Erythroblast (primary cell): ENCODE measurements around the gene CNPY4.

Experiments
- DNase-seq, 2 experiments: peaks; one replicate each; lab custom pipeline; 2025; lab: John Stamatoyannopoulos, UW
- GATA1 ChIP-seq: IDR thresholded peaks from 2 replicates; pipeline ENCODE4 v1.6.1; 2011; ENCODE audit warnings: low read depth, mild to moderate bottlenecking, control low read depth, low read length, moderate library complexity
- POLR2A ChIP-seq: IDR thresholded peaks from 2 replicates; pipeline ENCODE4 v1.6.1; 2011; ENCODE audit warnings: mild to moderate bottlenecking, low read length

The CNPY4 gene

DNA sequence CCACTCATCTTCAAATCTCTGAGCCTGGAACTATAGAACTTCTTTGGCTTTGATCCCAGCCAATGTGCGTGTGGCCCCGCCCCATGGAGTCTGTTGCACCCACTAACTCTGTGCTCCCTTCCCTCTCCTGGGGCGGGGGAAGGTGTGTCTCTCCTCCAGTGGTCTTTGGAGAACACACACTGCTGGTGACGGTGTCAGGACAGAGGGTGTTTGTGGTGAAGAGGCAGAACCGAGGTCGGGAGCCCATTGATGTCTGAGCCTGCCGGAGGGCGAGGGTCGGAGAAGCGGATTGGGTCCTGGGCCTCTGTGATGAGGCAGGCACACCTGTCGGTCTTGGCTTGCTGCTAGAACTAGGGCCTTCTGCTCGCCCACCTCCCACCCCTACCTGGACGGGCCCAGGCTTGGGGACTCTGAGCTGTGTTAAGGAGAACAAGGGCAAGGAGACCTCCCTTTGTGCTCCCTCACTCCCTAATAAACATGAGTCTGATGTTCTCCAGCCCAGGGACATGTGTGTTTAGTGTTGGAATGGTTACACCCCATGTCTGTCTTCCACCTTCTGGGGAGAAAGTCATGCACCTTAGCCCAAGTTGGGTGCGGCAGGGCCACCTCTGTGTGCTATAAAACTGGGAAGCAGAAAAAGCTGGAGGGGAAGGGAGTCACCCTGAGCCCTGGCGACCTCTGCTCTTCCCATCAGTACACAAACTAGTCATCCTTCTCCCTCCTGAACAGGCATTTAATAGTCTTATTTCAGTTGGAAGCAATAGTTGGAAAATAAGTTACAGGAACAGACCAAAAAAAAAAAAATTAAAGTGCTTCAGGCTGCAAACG is 34.5 kb downstream of the CNPY4 start:
- DNase-seq, result peak in 1 of 2 experiments; percentile 28
- TF ChIP-seq GATA1, result no peak
- TF ChIP-seq POLR2A, result no peak

DNA sequence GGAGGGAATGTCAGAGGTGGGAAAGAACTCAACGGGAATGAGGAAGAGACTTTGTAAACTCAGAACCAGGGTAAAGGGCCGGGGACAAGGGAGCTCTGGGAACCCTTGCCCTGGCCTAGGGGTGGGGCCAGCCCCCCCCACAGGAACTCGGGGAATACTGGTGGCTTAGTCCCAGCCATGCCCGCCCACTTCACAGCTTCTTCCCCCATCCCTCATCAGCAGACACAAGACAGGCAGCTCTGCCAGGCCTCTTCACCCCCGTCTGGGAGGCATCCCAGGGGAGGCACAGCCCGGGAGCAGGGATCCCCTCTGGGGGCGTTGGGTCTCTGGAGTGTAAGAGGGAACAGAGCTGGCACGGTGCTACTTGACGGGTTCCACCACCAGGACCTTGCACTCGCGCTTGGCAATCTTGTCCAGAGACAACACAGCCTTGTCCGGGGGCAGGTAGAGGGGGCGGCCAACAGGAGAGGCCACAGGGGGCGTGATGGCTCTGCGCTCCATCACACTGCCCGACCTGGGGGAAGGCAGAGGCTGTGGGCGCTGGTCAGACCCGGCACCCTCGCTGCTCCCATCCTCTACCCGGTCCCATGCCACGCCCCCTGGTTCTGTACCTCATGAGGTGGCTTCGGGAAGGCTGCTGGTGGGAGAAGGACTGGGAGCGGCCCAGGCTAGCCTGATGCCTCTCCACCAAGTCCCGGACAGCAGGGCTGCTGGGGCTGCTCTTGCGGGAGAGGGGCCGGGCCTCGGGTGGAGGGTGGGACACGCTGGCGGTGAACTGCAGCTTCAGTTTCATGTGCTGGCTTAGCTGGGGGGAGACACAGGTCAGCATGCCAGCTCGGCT is 35.4 kb downstream of the CNPY4 start:
- no peak for TF ChIP-seq GATA1
- no peak for TF ChIP-seq POLR2A
- DNase-seq, result no peak

DNA sequence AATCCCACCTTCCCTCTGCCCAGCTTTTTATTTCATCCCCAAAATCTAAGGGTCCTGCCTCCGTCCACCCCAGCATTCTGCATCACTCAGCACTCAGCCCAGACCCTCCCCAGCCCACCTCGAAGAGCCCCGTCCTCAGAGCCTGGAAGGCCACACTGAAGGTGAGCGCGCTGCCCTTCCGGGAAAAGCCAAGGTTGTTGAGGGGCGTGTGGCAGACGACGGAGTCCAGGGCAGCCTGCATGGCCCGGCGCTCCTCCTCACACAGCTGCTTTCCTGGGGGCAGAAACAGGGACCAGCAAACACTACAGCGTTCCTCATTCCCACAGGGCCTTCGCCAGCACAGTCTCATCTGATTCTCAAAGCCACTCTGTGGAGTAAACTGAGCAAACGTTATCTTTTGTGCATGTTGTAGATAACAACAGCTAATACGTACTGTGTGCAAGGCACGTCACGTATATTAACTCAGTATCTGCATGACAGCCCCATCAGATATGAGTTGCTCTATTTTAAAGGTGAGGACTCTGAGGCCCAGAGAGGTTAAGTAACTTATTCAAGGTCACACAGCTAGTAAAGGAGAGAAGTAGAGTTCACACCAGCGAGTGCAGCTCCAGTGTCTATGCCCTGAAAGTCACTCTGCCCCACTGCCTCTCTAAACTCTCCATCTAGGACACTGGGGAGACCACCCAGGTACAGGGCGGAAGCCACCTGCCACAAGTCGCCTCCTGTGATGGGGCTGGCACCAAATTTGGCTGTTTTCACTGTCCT is 36.3 kb downstream of the CNPY4 start:
- no peak for TF ChIP-seq POLR2A
- no peak for TF ChIP-seq GATA1
- no peak for DNase-seq

DNA sequence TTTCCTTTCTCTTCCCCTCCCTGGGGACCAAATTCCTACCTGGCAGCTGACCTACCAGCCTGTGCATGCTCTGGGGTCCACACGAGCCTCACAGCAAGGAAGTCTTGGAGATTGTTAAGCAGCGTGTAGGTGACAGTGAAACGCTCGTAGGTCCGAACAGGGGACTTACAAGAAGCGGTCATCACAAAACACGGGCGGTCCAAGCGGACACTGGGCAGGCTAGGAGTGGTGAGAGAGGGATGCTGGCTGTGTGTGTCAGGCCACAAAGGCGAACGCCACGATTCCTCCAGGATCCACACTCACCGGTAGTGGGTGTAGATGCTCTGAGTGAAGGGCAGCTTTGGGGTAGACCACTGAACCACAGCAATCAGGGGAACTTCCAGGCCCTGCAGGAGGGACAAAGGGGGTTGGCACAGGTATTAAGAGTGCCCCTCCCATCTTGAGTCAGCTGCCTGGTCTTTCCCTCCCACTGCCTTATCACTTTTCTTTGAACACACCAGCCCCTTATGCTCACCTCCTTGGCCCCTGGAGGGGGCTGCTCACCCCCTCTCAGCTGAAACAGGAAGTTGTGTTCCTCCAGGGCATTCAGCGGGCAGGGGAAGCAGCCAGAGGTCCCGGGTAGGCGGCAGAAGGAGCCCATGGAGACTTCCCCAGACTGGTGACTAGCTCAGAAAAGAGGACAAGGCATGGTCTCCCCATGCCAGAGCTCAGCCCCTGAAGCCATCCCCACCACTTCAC is 37.1 kb downstream of the CNPY4 start:
- DNase-seq, result peak in 1 of 2 experiments; percentile 34
- TF ChIP-seq POLR2A (peak; percentile 16), GATA1 (no peak)

DNA sequence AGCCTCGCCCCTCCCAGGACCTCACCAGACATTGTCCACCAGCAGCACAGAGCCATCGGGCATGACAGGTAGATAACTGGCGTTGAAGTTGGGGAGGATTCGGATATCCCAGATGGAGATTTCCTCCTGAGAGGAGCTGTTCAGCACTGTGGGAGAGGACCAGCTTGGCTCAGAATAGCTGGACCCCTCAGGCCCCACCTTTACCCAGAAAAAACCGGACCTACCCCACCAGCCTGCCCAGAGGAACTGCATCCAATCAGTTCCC is 37.6 kb downstream of the CNPY4 start:
- TF ChIP-seq POLR2A (no peak), GATA1 (no peak)
- DNase-seq, result no peak

DNA sequence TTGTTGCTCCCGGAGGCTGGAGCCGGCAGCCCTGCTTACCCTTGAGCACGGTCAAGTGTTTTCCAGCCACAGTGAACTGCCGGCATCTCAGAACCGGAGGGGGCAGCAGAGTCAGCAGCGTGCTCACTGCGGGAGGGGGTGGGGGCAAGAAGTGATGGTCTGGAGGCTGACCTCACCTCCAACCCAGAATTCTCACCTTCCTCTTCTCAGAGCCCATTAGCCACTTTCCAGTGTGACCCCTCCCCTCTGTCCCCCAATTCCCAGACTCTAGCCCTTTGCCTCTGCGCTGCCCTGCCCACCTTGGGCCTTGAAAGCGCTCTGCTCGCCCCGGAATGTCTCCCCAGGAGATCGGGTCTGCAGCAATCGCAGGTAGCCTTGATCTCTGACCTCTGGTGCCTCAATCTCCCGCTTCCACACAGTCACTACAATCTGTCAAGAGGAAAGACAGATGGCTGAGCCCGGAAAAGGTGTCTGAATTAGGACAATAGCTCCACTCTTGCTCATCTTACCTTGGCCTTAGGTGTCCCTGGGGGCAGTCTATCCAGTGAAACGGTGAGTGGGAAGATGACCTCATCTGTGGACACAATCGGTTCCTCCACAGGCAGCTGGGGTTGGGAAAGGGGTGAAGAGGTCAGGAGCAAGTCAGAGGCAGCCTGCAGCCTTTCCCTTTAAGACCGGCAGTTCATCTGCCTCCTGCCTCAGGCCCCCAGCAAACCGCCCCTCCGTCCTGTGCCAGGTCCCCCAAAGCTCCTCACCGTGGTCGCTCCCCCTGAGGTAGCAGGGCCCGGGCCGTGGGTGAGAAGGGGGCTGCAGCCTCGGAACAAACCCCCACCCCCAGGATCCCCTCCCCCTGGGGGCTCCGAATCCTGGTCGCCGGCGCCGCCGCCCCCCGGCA is 38.1 kb downstream of the CNPY4 start:
- peak; percentile 20 to 41 for DNase-seq

DNA sequence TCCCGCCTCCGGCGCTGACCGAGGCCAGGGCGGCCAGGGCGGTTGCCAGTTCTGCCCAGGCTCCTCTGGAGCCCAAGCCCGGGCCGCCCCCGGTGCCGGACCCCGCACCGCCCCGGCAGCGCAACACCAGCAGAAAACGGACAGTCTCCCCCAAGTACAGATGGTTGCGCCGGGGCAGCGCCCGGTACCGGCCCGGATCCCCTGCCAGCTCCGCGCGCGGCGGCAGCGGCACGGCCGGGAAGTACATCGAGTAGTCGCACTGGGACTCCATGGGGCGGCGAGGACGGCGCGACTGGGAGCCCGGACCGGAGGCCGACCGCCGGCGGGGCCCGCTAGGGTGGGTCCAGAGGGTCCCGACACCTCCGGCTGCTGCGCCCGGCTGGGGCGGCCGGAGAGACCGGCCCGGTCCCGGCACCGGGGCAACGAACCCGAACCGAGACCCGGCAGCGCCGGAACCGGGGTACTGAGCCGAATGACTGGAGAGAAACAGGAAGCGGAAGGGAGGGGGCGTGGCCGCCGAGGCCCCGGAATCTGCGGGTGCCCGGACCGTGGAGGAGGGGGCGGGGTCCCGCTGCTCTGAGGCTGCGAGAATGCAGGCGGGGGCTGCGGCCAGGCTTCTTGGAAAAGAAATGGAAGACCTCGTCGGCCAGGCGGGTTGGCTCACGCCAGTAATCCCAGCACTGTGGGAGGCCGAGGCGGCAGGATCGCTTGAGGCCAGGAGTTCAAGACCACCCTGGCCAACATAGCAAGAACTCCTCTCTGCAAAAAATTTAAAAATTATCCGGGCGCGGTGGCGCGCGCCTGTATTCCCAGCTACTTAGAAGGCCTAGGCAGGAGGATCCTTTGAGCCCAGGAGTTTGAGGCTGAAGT is 39.0 kb downstream of the CNPY4 start, which contains the start of gene TRAPPC14:
Gene TRAPPC14 (minus strand): TSS at position 495 of the 870 bp plus-strand sequence. CDS start 224 bp downstream, at position 271.
- no peak for TF ChIP-seq GATA1
- TF ChIP-seq POLR2A, result no peak
- DNase-seq, result peak; percentile 79 to 85

More for the DNA sequence above, 38.1 kb downstream of the CNPY4 start:
- TF ChIP-seq GATA1, result no peak
- no peak for TF ChIP-seq POLR2A

DNA sequence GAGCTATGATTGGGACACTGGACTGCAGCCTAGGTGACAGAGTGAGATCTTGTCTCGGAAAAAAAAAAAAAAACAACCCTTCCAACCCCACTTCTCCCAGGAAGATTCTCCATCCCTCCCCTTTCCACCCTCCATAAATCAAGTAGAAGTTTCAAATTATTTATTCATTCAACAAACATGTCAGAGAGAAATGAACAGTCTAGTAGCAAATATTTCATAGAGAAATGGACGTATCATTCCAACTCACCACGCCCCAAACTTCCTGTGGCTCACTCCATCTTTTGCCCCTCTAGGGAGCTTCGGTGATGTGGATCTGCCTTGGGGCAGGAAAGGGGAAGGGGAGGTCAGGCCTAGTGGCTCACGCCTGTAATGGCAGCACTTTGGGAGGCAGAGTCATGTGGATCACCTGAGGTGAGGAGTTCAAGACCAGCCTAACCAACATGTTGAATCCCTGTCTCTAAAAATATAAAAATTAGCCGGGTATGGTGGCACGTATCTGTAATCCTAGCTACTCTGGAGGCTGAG is 39.7 kb downstream of the CNPY4 start:
- TF ChIP-seq POLR2A (no peak), GATA1 (no peak)
- DNase-seq, result no peak

DNA sequence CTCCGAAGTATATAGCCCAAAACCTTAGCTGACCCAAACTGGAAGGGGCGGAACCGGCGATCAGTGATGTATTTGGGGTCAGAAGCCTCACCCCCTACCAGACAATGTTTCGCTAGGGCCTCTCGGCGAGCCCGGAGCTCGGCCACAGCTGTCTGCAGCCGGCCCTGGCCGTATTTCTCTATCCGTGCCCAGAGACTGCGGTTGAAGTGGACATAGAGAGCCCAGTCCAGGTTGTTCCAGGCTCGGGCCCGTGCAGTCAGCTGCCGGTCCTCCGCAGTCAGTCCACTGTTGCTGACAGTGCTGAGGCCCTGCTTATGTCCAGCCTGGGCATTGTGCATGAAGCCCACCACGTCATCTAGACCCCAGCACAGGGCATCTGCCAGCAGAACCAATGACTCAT is 40.6 kb downstream of the CNPY4 start:
- TF ChIP-seq POLR2A (no peak), GATA1 (no peak)
- DNase-seq, result no peak

DNA sequence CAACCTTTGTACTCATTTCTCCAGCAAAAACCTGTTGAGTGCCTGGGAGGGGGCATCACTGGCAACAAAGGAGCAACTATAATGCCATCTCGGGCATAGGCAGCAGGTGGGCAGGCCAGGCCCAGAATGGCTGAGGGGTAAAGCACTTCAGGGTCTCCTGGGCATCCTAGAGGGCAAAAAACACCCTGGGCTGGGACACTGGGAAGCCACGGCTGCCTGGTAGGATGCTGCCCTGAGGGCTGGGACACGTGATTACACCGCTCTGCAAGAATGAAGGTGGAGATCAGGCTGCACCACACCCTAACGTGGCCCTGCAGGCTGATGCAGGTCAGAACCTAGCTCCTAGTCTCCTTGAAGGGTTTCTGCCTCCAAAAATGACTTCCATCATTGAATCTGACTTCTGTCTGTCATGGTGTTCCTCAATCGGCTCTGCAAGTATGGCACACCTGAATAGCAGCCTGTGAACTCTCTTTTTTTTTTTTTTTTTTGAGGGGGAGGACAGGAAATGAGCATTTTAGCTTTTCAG is 43.6 kb downstream of the CNPY4 start:
- no peak for TF ChIP-seq POLR2A
- TF ChIP-seq GATA1, result no peak
- no peak for DNase-seq

DNA sequence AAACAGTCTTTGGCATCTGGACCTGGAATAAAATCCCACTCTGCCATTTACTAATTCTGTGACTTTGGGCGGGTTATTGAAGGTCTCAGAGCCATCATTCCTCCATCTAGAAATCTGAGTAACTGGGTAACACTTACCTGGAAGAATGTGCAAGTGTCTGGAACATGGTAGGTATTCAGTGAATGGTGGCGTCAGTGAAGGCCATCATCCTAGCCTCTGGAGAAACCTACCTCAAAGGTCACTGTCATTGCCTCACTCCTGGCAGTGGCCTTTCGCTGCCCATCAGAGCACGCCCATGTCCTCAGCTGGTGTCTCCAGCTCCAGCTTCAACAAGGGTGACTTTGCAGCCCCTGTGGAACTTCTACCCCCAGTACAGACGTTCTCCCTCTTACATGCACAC is 44.4 kb downstream of the CNPY4 start:
- no peak for DNase-seq
- no peak for TF ChIP-seq POLR2A
- TF ChIP-seq GATA1, result no peak
